HG03045 (cell line): ENCODE measurements around the gene TRPM1.
"Not testable (repeated sequence)": the region's sequence is repeated elsewhere in the genome, so short reads cannot be mapped to it uniquely, and the experiment has no call there.

ENCODE experiments used
- ATAC-seq: cut with Tn5 transposase; IDR thresholded peaks from one replicate; pipeline ENCODE4 v1.9.1; 2021; ENCODE audit warnings: mild to moderate bottlenecking, moderate library complexity; ENCODE audit not compliant: unreplicated experiment

The TRPM1 gene

DNA sequence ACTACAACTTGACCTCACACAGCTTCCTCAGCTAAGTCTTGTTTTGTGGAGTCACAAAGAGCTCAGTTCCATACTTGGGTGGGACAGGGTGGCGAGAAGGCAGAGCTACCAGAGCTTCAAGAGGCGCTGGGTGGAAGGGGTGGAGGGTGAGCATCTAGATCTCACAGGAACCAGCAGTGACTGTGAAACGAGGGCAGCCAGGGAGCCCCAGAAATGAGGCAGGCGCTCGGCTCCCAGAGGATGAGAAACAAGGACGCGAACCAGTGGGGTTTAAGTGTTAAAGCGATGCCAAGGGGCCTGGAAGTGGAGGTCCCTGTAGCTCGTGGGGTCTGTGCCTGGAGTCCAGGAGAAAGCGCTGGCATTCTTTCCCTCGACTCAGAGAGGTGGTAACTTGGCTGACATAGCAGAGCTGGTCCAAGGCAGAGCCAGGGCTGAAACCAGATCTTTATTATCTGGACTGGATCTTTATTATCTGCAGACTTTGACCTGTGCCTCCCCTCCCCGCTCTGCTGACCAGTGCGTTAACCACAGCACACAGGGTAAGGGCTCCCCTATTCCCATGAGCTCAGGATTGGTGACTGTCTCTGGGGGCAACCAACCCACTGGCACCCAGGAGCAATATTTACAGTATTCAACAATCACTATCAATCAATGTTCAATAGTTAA lies 26.2 kb upstream of the TRPM1 start:
- no peak for ATAC-seq

DNA sequence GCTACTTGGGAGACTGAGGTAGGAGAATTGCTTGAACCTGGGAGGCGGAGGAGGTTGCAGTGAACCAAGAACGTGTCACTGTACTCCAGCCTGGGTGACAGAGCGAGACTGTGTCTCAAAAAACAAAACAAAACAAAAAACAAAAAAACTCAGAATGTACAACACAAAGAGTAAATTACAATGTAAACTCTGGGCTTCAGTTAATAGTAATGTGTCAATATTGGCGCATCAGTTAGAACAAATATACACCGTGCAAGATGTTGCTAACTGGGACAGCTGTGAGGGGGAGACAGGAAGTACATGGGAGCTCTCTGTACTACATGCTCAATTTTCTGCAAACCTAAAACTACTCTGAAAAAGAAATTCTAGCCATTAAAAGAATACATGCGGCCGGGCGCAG lies 23.5 kb upstream of the TRPM1 start:
- no peak for ATAC-seq

DNA sequence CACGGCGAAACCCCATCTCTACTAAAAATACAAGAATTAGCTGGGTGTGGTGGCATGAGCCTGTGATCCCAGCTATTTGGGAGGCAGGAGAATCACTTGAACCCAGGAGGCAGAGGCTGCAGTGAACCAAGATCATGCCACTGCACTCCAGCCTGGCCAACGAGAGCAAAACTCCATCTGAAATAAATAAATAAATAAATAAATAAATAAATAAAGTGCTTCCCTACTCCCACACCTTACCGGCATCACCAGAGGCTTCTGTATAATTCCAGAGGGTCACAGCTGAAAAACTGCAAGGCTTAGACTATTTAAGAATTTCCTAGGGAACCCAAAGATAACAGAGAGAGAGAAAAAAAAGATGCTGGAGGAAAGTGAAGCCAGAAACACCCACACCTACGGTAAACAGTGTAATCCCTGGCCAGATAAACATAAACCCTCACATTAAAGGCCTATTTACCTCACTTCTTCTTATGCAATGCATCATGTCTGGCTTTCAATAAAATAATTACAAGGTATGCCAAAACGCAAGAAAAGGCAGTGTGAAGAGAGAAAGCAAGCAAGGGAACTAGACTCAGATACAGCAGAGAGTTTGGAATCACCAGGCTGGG lies 15.0 kb upstream of the TRPM1 start:
- ATAC-seq, result no peak

DNA sequence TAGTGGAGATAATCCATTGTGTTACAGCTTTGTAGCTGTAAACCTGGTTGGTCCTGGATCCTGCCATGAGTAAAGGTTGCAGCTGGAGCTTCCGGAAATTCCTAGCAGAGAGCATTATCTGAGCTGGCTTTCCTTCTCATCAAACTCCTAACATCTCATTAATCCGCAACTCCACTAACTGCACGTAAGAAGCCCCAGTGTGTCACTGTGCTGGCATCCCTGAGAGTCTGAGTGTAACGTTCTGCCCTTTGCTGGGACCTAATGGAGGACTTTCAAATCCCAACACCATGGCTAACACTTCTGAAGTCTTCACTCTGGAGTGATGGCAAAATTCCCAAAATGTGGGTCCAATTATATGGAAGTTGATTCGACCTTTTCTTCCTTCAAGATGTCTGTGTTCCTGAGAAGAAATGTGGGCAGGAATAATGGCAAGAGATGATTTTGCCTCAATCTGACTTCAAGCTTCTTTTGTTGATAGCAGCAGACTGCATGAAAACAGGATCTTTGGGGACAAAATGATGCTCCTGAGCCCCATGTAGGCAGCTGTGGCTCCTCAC lies 9.6 kb upstream of the TRPM1 start:
- ATAC-seq, result no peak

DNA sequence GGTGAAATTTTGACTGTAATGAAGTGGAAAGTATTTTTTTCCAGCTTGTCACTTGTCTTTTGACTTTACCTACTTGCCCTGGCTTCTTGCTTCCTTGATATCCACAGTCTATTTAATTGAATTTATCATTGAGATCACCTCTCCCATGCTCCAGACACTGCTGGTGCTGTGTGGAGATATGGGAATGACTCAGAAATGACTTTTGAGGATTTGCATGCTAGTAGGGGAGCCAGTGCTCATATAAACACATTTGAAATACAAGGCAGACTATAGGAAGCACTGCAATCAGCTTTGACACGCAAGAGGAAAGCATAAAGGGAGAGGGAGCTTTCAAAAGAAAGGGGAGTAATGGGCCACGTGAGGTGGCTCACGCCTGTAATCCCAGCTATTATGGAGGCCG lies 7.3 kb upstream of the TRPM1 start:
- no peak for ATAC-seq

DNA sequence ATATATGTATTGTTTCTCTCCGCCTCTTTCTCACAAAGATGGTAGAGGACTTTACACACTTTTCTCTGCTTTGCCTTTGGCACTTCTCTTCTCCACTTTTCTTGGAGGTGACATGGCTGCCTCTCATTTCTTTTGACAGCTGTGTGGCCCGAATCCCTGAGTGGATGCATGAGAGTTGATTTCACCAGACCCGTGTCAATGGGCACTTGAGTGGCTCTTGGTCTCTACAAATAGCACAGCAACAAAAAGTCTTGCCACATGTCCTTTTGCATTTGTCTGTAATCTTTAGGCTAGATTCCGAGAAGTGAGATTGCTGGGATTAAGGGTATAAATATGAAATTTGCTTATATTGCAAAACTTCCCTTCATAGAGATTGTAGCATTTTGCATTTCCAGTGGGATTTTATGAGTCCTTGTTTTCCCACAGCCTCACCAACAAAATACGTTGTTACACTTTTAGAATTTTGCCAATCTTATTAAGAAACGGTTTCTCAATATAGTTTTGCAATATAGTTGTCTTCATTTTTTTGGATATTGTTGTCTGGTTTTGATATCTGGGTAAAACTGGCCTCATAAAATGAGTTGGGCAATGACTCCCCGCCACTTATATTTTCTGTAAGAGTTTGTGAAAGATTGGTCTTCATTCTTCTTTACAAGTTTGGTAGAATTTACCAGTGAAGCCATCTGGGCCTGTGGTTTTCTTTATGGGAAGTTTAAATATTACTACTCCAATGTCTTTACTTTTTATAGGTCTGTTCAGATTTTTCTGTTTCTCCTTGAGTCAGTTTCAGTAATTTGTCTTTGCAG lies 5.2 kb upstream of the TRPM1 start:
- ATAC-seq, result no peak

DNA sequence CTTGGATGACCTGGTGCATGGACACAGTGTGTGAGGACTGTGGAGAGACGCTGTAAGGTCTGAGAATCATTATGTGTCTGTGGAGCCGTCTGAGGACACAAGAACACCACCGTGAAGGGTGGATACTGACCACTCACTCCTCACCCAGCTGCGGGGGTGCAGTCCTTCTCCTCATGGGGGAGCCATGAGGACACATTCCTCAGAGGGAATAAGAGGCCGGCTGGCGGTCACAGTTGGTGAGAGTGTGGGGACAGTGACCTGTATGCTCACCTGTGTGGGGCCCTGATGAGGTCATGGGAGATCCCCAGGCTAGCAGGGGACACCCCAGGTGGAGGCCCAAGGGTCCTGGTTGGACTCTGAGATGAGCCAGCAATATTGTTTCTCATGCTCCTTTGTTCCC lies 2.5 kb upstream of the TRPM1 start:
- ATAC-seq, result no peak

DNA sequence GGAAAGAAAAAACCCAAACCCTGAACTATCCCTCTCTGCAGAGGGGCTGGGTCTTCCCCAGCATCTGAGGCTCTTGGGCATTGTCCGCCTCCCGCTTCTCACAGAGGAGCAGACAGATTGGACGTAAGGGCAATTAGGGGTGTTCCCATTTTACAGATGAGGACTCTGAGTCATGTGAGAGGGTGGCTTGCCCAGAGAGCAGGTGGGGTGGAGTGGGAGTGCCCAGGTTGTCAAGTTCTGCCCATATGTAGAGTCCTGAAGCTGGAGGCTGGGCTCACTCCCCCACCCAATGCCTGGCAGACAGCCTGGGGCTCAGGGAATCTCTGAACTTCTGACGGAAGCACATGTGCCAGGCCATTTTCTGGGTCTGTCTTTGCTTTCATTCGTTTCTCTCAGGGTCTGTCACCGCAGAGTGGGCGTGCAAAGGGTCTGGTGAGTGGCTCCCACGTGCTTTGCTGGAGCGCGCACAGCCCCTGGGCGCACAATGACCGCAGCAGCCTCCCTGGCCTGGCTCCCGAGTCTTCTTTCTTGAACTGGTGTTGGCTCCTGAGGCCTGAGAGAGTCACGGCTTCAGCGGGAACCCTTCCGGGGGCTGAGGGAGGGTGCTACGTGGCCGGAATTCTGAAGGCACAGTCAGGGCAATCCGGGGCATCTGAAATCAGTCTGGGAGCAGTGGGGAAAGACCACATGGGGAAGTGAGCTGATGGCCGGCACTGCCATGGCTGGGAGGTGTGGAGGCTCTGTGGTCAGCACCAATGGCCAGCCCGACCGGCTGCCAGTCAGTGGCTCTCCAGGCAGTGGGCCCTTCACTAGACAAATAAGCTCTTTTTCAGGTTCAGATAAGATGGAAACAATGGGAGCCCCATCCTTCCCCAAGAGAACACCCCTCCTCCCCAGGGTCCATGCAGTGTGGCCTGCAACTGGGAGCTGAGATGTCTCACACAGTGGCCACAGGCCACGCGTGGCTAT lies 1.1 kb upstream of the TRPM1 start:
- ATAC-seq, result no peak

DNA sequence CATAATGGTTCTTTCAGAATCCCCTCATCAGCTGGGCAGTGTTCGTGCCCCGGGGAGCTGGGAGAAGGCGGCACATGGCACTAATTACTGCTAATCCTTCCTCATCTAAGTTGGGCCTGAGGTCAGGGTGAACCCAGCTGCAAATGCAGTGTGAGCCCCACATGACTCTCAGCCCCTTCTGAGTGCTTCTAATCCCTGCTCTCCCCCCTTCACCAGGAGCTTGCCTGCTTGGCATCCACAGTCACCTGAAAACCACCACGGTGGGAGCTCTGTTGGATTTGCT lies 455 bp upstream of the TRPM1 start:
- ATAC-seq, result no peak

DNA sequence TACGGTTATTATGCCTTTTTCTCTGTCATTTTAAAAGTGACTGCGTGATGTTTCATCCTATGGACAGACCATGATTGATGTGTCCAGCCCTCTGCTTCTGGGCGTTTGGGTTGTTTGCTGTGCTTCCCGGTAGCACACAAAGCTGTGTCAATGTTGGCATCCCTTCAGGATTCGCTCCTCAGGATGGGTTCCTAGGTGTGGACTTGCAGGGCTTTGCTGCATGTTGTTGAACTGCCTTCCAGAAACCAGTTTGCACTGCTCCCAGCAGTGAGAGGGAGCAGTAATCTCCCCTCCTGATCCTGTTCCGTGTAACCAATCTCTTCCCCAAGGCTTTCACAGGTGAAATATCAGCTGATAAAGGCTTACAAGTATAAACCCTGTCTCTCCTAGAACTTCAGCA lies 787 bp downstream of the TRPM1 start:
- no peak for ATAC-seq

DNA sequence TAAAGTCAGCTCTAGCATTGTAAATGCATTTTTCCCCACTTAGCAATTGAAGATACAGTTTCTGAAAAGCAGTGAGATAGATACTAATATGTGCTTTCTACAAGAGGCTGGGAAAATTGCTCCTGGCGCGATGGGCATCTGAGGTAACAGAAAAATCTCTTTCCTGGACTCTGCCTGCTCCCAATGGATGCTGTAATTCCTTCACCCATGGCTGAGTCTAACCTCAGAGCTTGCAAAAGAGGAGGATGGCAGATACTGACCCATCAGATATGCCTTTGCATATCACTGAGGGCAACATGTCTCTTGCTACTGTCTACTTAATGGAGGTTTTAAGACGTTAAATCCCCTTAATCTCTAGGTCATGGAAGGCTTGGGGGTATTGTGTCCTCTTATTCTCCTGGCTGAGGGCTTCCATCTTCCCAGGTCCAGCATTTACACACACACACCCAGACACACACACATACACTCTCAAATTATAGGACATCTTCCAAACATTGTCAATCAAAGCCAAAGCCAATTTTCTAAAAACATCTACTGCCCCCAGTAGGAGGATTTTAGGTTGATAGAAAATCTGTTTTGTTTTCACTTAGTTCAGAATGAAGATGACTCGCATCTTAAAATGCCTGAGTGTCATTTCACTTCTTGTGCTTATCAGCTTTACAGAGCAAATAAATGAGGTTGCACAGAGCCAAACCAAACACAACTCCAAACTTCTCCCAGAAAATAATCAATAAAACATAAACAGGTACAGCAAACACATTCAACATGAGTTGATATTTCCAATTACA lies 2.4 kb downstream of the TRPM1 start:
- no peak for ATAC-seq

DNA sequence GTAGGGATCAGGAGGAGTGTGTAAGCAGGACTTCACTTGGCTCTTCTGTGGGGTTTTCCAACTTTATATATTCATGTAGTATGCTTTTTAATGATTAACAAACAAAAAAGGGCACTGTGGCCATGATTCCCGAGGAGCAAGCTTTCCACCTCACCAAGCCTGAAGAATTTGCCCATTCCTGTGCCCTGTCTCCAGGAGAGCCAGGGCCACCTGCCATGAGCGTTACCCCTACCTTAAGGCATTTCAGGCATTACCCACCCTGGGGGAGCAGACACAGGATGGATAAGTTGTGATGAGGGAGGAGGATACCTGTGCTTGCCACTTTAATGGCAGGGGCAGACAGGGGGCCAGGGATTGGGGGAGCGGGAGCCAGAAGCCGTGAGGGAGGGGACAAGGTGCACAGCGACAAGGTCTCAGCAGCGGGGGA lies 3.0 kb downstream of the TRPM1 start:
- no peak for ATAC-seq

DNA sequence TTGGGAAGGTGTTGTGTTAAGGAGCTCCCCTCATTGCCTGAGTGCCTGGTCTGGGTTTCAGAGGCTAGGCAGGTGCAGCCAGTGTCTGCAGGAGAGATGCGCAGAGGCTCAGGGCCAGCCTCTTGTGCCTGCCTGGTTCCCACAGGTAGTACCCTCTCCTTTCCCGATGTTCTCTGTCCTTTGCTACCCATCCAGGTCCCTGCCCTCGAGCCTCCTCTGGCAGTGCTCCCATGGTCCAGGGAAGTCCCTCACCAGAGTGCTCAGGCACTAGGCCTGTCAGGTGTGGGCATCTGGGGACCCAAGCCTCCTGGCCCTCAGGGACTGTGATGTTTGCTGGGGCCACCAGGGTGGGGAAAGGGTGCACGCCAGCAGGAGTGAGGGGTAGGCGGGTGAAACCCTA lies 5.0 kb downstream of the TRPM1 start:
- ATAC-seq, result no peak

DNA sequence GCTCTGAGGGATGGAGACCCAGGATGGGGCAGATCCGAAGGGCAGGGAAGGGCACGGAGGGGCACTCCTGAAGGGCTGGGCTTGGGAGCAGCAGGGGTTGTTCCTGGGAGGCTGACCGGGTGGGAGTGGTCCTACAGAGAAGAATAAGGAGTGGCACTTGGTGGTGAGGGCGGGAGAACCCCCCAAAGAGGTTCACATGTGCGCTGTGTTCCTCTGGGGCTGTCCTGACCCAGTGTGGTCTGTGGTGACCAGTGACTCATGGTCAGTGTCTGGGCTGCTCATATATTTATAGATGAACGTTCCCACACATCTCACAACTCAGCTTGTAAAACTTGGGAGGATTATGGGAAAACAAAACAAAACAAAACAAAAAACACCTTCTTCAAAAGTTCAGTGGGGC lies 10.0 kb downstream of the TRPM1 start:
- ATAC-seq, result no peak

DNA sequence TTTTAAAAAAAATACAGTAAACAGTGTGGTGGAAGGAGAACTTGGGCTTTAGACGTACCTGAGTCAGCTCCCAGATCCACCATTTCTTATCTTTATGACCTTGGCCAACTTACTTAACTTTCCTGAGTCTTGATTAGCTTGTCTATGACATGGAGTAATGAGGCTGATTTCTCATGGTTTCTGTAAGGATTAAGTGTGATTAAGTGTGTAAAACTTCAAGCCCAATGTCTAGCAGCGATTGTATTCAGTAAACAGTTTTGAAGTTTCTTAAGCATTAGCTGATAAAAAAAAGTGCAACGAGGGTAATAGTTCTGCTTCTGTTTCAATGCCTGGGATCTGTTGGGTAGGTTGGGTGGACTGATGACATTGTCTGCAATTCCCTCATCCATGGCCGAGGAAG lies 10.8 kb downstream of the TRPM1 start:
- ATAC-seq, result no peak

DNA sequence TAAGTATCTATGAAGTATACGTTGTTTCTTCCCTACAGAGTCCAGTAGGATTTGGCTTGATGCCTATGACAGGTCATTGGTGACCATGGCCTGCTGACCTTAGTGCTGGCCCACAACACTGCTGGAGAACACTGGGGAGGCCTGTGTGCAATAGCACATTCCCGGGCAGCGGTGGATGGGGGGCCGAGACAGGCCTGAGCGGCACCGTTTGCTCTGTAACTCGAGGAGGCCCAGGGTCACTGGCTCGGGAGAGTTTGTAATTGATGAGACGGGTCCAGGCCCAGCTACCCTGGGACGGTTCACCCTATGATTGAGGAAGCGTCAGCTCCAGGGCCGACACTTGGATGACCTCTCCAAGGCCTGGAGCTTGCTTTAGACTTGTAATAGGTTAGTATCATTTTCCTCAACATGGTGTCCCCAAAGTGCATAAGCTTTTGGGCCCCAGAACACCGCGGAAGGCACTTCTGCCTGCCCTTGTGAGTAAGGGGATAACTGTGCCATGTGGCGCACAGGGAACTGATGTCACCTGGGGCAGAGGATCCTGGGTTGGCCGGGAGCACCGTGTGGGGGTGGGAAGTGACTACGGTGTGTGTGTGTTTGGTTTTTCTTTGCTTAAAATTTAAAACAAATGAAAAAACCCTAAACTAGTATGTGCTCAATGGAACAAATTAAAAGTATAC lies 12.0 kb downstream of the TRPM1 start:
- no peak for ATAC-seq

DNA sequence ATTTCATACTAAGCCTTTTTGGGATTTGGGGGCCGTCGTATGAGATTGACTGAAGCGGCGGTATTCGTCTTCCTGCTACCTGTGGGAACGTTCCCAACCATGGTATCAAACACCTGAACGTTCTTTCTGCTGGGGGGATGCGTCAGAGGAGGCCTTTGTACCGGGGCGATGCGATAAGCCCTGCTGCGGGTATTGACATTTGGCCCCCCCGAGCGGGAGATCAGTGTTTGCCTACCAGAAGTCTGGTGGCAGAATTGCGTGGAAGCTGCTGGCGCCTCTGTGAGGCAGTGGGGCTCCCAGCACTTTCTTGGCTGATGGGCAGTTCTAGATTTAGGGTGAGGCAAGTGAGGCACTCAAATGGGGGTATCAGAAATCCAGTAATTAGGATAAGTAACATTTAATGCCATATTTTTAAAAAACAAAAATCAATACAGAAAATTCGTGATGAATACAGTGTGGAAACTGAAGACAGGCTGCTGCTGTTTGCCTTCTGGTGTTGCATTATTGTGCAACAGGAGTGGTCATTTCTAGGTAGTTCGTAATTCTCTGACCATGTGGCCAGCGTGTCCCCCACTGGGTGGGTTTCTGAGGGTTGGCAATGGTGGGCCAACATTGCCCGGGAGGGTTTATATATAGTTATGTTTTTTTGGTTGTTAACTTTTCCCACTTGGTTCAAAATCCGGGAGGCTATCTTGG lies 12.7 kb downstream of the TRPM1 start:
- no peak for ATAC-seq

DNA sequence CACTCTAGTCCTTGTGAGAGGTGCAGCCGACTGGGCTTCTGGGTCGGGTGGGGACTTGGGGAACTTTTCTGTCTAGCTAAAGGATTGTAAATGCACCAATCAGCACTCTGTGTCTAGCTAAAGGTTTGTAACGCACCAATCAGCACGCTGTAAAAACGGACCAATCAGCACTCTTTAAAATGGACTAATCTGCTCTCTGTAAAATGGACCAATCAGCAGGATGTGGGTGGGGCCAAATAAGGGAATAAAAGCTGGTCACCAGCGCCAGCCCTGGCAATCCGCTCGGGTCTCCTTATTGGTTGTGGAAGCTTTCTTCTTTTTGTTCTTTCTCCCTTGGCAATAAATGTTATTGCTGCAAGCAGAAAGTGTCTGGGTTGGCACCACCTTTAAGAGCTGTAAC lies 13.5 kb downstream of the TRPM1 start:
- not testable (repeated sequence) for ATAC-seq

DNA sequence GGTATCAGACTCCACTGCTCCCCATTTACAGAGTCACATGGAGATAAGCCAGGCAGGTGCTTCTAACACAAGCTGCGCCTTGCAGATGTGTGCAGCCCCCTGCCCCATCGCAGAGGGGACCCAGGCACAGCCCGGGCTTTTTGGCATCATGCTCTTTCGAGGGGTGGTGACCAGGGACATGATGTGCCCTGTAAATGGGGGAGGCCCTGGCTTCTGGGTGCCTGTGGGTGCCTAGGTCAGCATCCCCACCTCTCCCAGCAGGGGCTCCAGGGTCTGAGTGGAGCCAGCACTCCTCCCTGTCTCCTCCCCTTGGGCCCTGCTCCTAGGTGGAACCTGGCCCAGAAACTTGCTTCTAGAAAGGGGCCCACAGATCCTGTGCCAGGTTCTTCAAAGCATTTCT lies 15.2 kb downstream of the TRPM1 start:
- ATAC-seq, result no peak
